PFSK-1 (cell line): ENCODE data around the gene CUL4A.

Experiments
- FOXP2 ChIP-seq: optimal IDR thresholded peaks from 2 replicates; pipeline ENCODE3; 2011; ENCODE audit warnings: borderline replicate concordance, control low read depth, inconsistent platforms; ENCODE audit not compliant: insufficient read depth; ENCODE audit errors: extremely low read length, extremely low read depth
- POLR2AphosphoS5 ChIP-seq: IDR thresholded peaks from 2 replicates; pipeline ENCODE4 v1.6.1; 2012; ENCODE audit warnings: low read depth, mild to moderate bottlenecking, control low read depth, low read length, moderate library complexity
- REST ChIP-seq, 2 experiments: IDR thresholded peaks; 2 replicates each; pipeline versions ENCODE4 v1.6.1 to v1.8.0; 2011 to 2012; ENCODE audit warnings: low read depth in 2 of 2, low read length in 2 of 2, control low read depth in 1 of 2, inconsistent platforms in 1 of 2, mild to moderate bottlenecking in 1 of 2, moderate library complexity in 1 of 2; ENCODE audit not compliant: insufficient read depth in 1 of 2
- SIN3A ChIP-seq: IDR thresholded peaks from 2 replicates; pipeline ENCODE4 v1.6.1; 2012; ENCODE audit warnings: mild to moderate bottlenecking, low read length, moderate library complexity, borderline replicate concordance; ENCODE audit not compliant: insufficient read depth
- TAF1 ChIP-seq: IDR thresholded peaks from 2 replicates; pipeline ENCODE4 v1.6.1; 2012; ENCODE audit warnings: low read length, control low read depth, borderline replicate concordance; ENCODE audit not compliant: insufficient read depth

Gene CUL4A

DNA sequence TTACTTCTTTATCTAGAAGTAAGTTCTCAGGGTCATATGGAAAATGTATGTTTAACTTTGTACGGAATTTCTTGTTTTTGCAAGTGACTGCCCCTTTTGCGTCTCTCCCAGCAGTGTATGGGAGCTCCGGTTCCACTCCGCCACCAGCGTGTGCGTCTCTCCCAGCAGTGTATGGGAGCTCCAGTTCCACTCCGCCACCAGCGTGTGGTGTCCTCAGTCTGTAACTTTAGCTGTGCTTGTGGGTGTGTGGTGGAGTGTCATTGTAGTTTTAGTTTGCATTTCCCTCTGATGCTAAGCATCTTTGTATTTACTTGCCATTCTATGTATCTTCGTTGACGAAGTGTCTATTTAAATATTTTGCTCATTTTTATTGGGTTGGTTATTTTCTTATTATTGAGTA lies 2.4 kb downstream of the CUL4A start:
- TF ChIP-seq SIN3A (no peak), POLR2AphosphoS5 (no peak), REST (IDR thresholded peaks at IDR 0.05; ENCODE audit: insufficient read depth in 1 of 2, low read depth in 2 of 2, low read length in 2 of 2) (no peak), FOXP2 (no peak), TAF1 (no peak)

DNA sequence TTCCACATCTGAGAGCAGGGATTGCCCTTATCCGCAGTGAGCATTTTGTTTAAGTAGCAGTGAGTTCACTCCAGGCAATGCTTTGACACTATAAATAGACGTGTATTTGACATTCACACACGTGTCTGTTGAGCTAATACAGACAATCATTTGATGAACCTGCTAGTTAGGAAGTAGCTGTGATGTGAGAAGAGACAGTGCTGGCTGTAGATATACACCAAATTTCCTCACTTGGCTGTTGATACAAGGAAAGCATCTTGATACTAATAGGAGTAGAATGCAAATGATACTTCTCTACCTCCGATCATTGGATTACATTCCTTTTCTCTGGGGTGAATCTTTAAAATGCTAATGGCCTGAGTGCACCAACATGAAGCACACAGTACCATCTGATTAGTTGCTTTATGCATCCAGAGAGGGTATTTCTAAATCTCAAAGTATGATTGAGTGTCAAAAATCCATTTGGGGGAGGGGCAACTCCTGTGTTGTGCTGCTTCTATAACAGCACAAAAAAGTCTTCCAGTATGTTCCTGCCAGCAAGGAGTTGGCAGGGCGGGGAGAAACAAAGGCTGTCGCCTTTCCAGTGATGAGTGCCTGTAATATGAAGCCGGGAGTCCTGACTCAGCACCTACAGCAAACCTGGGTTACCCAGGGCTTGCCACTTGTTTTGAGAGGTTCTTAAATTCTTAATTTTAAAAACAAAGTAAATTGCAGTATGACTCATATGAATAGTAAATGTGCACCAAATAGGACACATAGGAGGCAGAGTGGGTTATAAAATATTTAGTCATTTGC lies 7.0 kb downstream of the CUL4A start:
- TF ChIP-seq FOXP2: no peak
- TF ChIP-seq POLR2AphosphoS5: no peak
- no peak for TF ChIP-seq SIN3A
- no peak for TF ChIP-seq TAF1
- no peak for TF ChIP-seq REST (IDR thresholded peaks at IDR 0.05; ENCODE audit: insufficient read depth in 1 of 2, low read depth in 2 of 2, low read length in 2 of 2)

DNA sequence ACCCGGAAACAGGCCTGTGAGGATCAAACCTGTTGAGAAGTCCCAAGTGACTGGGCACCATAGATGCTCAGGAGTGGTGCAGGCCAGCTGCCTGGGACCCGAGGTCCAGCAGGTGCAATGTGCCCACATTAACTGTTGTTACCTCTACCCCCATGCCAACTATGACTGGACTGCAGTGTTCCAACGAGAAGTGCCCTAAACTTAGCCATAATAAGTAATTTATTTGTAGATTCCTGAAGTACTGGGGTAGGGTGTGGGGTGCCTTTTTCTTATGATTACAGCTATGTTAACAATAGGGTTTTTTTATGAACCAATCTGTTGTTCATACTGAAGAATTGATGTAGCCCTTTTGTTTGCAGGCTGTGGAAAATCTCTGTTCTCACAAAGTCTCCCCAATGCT lies 9.2 kb downstream of the CUL4A start:
- no peak for TF ChIP-seq TAF1
- no peak for TF ChIP-seq FOXP2

- no peak for TF ChIP-seq TAF1
- TF ChIP-seq FOXP2: no peak
- no peak for TF ChIP-seq REST (IDR thresholded peaks at IDR 0.05; ENCODE audit: insufficient read depth in 1 of 2, low read depth in 2 of 2, low read length in 2 of 2)
- no peak for TF ChIP-seq POLR2AphosphoS5
- no peak for TF ChIP-seq SIN3A
These were observed 10.0 kb downstream of the CUL4A start for GRCh38 chr13:113219256-113219940.

DNA sequence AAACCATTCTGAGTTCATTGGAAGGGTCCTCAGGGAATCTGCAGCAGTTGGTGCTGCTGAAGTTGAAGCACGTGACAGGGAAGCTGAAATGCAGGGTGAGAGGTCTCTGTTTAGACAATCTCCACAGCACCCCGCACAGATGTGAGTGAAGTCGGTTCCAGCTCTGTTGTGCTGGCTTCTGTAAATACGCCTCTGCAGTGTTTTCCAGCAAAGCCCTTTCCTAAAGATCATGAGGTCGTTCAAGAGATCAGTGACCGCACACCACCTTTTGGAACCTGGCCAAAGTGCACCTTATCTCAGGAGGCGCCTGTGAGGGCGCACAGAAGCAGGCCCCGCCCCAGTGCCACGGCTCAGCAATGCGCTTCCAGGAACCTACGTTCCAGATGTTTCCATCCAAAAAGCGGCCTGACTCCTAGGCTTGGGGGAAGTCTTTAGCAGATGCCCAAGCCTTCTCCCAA lies 10.8 kb downstream of the CUL4A start:
- TF ChIP-seq TAF1 (no peak), POLR2AphosphoS5 (no peak), REST (IDR thresholded peaks at IDR 0.05; ENCODE audit: insufficient read depth in 1 of 2, low read depth in 2 of 2, low read length in 2 of 2) (no peak), FOXP2 (no peak), SIN3A (no peak)
